GM19328 (cell line): ENCODE results near the gene ADAMTS17.

Source experiments
- ATAC-seq: cut with Tn5 transposase; IDR thresholded peaks from one replicate; pipeline ENCODE4 v1.9.1; 2021; ENCODE audit warnings: mild to moderate bottlenecking, moderate library complexity; ENCODE audit not compliant: unreplicated experiment

Gene ADAMTS17

DNA sequence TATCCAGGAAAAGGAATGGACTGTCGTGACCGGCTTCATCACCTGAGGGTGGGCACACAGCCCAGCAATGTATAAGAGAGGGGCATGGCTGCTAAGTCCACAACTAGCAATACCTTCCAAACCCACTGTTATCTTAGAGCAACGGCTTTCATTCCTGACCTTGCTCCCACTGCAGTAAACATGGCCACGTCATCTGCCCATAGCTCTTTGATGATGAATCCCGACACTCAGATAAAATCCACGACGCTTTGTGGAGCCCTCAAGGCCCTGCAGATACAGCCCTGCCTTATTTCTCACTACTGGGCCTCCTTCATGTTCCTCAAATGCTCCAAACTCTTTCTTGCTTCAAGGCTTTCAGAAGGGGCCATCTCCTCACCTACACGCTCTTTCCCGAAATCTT lies 114.0 kb downstream of the ADAMTS17 start:
- ATAC-seq, result no peak

- ATAC-seq, result no peak
These were observed 115.7 kb downstream of the ADAMTS17 start for GRCh38 chr15:100226107-100226506.

DNA sequence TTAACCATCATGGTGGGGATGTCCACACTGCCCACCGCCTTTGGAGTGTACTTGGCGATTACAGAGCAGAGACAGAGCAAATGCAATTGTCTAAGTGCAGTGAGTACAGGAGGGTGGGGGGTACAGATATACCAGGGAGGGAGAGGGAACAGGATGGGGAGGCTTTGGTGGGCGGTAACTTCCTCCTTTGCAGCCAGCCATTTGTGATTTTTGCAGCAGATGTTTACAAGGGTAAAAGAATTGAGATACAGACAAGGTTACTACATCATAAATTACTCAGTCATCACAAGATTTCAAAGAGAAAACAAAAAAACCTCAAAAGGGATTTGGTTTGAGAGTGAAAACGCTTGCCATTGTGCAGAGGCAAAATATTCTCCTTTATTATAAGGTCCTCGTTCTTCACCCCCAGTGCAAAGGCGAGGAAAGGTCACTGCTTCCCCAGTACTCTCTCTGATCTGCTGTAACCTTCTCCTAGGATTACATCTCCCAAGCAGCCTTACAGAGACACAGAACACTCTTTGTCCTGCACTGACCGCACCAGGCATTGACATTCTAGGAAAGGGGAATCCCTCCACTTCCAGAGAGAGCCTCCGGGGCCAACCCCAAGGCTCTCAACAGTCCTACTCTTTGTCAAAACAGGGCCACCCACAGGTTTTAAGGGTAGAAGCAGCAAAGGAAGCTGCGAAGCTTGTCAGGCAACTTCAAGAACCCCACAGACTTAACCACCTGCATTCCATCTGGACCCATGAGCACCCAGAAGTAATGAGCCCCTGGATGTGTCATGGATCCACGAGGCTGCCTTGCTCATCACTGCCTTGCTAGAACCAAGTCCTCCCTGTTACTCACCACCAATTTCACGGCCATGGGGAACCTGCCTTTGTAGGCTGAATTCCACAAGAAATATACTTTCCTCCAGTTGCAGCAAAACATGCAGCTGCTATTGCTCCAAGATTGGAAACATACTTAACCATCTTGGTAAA lies 117.3 kb downstream of the ADAMTS17 start:
- ATAC-seq, result no peak

- ATAC-seq, result no peak
These were observed 119.4 kb downstream of the ADAMTS17 start for GRCh38 chr15:100222349-100222715.

DNA sequence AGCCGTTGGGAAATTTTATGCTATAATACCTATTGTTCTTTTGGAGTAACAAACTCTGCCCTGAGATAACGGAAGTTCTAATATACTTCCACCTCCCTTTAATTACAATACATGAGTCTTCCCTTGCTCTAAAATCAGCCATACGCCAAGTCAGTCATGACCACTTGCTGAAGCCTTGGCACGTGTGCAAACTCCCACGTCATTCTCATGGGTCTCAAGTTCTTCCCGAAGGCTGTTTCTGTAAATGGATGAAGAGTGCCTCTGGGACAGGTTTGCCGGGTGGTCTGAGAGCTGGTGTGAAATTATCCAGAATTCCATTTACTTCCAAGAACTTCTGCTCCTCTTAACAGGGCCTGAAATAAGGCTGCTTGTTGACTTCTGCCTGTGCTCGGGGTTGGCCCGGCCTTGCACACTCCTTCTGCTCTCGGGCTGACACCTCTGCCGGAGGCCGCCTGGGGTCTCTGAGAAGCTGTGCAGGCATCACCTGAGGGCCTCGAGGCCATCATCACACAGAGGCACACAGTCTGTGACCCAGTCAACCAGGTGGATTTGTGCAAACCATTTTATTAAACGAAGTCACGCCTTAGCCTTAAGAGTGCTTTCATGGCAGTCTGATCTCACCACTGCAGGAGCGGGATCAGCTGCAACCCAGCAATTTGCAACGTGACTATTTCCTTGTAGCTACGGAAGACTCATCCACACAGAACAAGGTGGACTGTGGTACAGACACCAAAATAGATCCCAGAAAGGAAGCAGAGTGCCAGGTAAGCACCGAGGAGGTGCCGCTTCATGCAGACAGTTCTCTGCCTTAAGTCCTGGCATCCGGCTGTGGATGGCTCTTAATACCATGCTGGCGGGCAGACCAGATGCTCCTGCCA lies 120.1 kb downstream of the ADAMTS17 start:
- no peak for ATAC-seq

GRCh38 chr15:100220058-100220768 lies 121.6 kb downstream of the ADAMTS17 start:
- ATAC-seq, result no peak

- ATAC-seq, result no peak
These were observed 123.3 kb downstream of the ADAMTS17 start for GRCh38 chr15:100218434-100218833.

- no peak for ATAC-seq
These were observed 125.6 kb downstream of the ADAMTS17 start for GRCh38 chr15:100216182-100216581.

- no peak for ATAC-seq
These were observed 126.0 kb downstream of the ADAMTS17 start for GRCh38 chr15:100215843-100216169.

DNA sequence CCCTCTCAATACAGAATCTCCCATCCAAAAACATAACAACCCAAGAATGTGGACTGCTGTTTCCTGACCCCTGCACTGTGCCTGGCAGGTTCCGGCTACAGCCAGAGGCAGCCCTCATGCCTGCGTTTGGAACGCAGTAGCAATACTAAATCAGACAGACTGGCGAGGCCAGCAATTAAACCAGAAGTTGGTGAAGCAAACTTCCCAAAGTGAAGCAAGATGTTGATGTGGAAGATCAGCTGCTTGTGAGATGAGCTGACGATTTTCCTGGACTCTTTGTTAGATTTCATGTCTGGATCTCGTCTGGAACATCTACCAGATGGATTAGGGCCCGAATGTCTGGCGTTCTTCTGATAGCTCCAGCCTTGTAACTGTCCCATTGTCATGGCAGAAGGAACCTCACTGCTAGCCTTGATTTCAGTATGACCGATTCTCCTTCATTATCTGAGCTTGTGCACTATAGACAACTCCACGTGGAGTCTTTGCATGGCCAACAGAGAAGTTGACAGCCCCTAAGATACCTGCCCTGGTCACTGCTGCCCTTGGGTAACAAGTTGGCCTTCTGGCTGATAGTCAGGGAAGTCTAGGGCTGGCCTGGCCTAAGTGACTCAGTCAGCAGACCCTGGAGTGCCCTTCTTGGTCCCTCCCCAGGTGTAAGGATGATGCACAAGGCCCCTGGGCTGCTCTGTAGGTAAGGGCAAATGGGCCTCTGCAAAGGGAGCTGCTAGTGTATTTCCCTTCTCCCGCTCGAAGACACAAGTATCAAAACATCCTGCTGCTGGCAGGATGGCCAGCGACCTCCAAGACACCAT lies 126.5 kb downstream of the ADAMTS17 start:
- no peak for ATAC-seq

- no peak for ATAC-seq
These were observed 129.6 kb downstream of the ADAMTS17 start for GRCh38 chr15:100211855-100212850.

DNA sequence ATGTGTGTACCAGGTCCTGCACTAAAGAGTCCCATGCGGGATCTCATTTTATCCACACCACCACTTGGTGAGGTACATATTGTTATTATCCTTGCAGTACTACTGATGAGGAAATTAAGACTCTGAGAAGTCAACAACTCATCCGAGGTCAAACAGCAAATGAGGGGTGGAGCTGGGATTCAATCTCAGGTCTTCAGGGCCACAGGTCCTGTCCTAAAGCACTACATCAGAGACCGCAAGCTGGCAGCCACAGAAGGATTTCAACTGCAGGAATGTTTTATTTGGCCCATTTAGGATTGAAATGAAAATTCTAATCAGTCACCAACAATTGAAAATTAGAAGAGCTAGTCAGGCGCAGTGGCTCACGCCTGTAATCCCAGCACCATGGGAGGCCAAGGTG lies 131.4 kb downstream of the ADAMTS17 start:
- ATAC-seq, result no peak

- ATAC-seq, result no peak
These were observed 132.7 kb downstream of the ADAMTS17 start for GRCh38 chr15:100208921-100209603.

DNA sequence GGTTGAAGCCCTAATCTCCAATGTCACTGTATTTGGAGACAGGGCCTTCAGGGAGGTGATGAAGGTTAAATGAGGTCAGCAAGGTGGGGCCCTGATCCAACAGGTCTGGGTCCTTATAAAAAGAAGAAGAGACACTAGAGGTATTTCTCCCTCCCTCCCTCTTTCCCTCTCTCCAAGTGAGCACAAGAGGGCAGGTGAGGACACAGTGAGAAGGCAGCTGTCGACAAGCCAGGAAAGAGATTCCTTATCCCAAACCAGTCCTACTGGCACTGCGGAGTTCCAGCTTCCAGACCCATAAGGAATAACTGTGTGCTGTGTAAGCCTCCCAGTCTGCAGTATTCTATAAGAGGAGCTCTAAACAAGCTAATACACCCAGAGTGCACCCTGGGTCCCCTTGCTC lies 134.7 kb downstream of the ADAMTS17 start:
- ATAC-seq, result no peak

- no peak for ATAC-seq
These were observed 135.1 kb downstream of the ADAMTS17 start for GRCh38 chr15:100206643-100207042.

- no peak for ATAC-seq
These were observed 136.1 kb downstream of the ADAMTS17 start for GRCh38 chr15:100205549-100206295.

GRCh38 chr15:100204771-100205170 lies 137.0 kb downstream of the ADAMTS17 start:
- no peak for ATAC-seq

DNA sequence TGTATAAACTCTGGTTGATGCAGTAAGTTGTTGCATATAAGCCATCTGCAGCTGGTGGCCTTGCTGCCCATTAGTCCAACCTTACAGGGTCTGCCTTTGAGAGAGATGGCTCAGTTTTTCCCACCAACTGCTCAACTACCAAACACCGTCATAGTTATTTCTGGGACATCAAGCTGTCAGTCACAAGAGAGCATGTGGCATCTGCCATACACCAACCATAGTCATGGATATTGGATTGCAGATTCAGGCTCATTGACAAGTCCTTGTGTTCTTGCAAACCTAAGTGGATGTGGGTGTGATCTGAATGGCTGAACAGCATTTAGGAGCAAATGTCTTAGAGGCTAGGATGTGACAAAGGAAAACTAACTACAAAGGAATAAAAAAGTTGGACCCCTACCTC lies 137.6 kb downstream of the ADAMTS17 start:
- ATAC-seq, result no peak
